H1 (cell line): ENCODE measurements around the gene DHDH. TPM values are rescaled to one million over a fixed set of nuclear protein-coding genes. Genes with fewer than 3 reads are reported as not detected.
"Not testable (repeated sequence)": the region's sequence is repeated elsewhere in the genome, so short reads cannot be mapped to it uniquely, and the experiment has no call there.

ENCODE experiments used
- CTCF ChIA-PET: fragments of 300-600 bp; sonication (Branson Sonifier 250); formaldehyde crosslinking; loops from one replicate; lab custom pipeline; 2021; ENCODE audit not compliant: partially characterized antibody; lab: Charles Lee
- POLR2A ChIA-PET: fragments of 300-600 bp; sonication (Branson Sonifier 250); formaldehyde crosslinking; loops from one replicate; lab custom pipeline; 2021; ENCODE audit warnings: inconsistent platforms; ENCODE audit not compliant: partially characterized antibody; lab: Charles Lee
- DNase-seq, 2 experiments: peaks; one replicate each; pipeline versions ENCODE4 v3.0.0 to v3.0.0-alpha.2; 2010 to 2022; ENCODE audit warnings: low spot score in 2 of 2, low read depth in 1 of 2, mixed read lengths in 1 of 2
- FAIRE-seq: peaks from 2 replicates; lab custom pipeline; 2011; peaks lifted over from hg19 to GRCh38; lab: Jason Lieb, UNC
- H2AFZ ChIP-seq: 2 replicates; pipeline ENCODE4 v1.8.1; 2012; ENCODE audit warnings: low read length, inconsistent platforms
- H2AK5ac ChIP-seq: 2 replicates; pipeline ENCODE4 v1.6.1; 2013; ENCODE audit warnings: low read depth, low read length
- H2BK120ac ChIP-seq: replicated peaks from 2 replicates; pipeline ENCODE3; 2013; ENCODE audit warnings: low read depth, low read length, inconsistent platforms
- H2BK12ac ChIP-seq: 2 replicates; pipeline ENCODE4 v1.6.1; 2013; ENCODE audit warnings: low read depth, low read length
- H2BK15ac ChIP-seq: 2 replicates; pipeline ENCODE4 v1.6.1; 2013; ENCODE audit warnings: low read length
- H2BK20ac ChIP-seq: 2 replicates; pipeline ENCODE4 v1.6.1; 2013; ENCODE audit warnings: low read length
- H2BK5ac ChIP-seq: 2 replicates; pipeline ENCODE4 v1.6.1; 2013; ENCODE audit warnings: low read depth, low read length
- H3K14ac ChIP-seq: 2 replicates; pipeline ENCODE4 v1.6.1; 2013; ENCODE audit warnings: inconsistent platforms; ENCODE audit not compliant: insufficient read length
- H3K18ac ChIP-seq: 2 replicates; pipeline ENCODE4 v1.6.1; 2013; ENCODE audit warnings: low read length; ENCODE audit errors: extremely low read depth
- H3K23ac ChIP-seq: 2 replicates; pipeline ENCODE4 v1.6.1; 2013; ENCODE audit warnings: inconsistent platforms; ENCODE audit not compliant: insufficient read length
- H3K23me2 ChIP-seq: 2 replicates; pipeline ENCODE4 v1.6.1; 2013; ENCODE audit warnings: low read depth, low read length
- H3K27ac ChIP-seq: 2 replicates; pipeline ENCODE4 v1.6.1; 2011; ENCODE audit warnings: low read depth, low read length, inconsistent platforms
- H3K27me3 ChIP-seq, 4 experiments: replicated peaks in 1 of 4; 1 replicate in 1 of 4; 2 replicates in 3 of 4; pipeline versions ENCODE4 v1.6.1 to v1.8.1; 2011 to 2013; ENCODE audit warnings: low read length in 3 of 4, mild to moderate bottlenecking in 3 of 4, inconsistent platforms in 2 of 4, mixed read lengths in 2 of 4, moderate library complexity in 1 of 4; ENCODE audit not compliant: control insufficient read depth in 3 of 4, insufficient read depth in 3 of 4; ENCODE audit errors: extremely low read depth in 1 of 4
- H3K36me3 ChIP-seq, 4 experiments: 2 replicates each; pipeline versions ENCODE4 v1.6.1 to v1.8.1; 2011 to 2013; ENCODE audit warnings: mild to moderate bottlenecking in 4 of 4, low read length in 3 of 4, moderate library complexity in 2 of 4, control low read depth in 1 of 4, inconsistent platforms in 1 of 4; ENCODE audit not compliant: insufficient read depth in 4 of 4, control insufficient read depth in 2 of 4
- H3K4ac ChIP-seq: replicated peaks from 2 replicates; pipeline ENCODE3; 2013; ENCODE audit warnings: low read length, low read depth, mixed read lengths, inconsistent platforms; ENCODE audit not compliant: insufficient read length
- H3K4me1 ChIP-seq, 4 experiments: replicated peaks in 1 of 4; 1 replicate in 1 of 4; 2 replicates in 3 of 4; pipeline versions ENCODE4 v1.6.1 to v1.8.1; 2011 to 2013; ENCODE audit warnings: low read length in 3 of 4, inconsistent platforms in 2 of 4, mixed read lengths in 1 of 4; ENCODE audit not compliant: insufficient read depth in 4 of 4, control insufficient read depth in 3 of 4
- H3K4me2 ChIP-seq, 2 experiments: 2 replicates each; pipeline versions ENCODE4 v1.6.1 to v1.8.1; 2011 to 2013; ENCODE audit warnings: low read depth in 2 of 2, low read length in 2 of 2, control low read depth in 1 of 2, inconsistent platforms in 1 of 2, mild to moderate bottlenecking in 1 of 2; ENCODE audit not compliant: insufficient read depth in 1 of 2
- H3K4me3 ChIP-seq, 4 experiments: fragments of 200-600, 300-600 bp in 1 of 4; sonication (generic), shearing (Covaris generic), sonication (Bioruptor Twin) in 1 of 4; 2 replicates each; pipeline versions ENCODE4 v1.5.1 to v1.8.1; 2011 to 2016; ENCODE audit warnings: low read length in 4 of 4, low read depth in 3 of 4, control low read depth in 2 of 4, inconsistent platforms in 2 of 4, mild to moderate bottlenecking in 2 of 4, mixed read lengths in 1 of 4, moderate library complexity in 1 of 4; ENCODE audit not compliant: insufficient read depth in 2 of 4; ENCODE audit errors: extremely low read depth in 1 of 4
- H3K56ac ChIP-seq: replicated peaks from 2 replicates; pipeline ENCODE3; 2013; ENCODE audit warnings: low read depth, mild to moderate bottlenecking, mixed read lengths, low read length, inconsistent platforms; ENCODE audit not compliant: insufficient read length
- H3K79me1 ChIP-seq: 2 replicates; pipeline ENCODE4 v1.6.1; 2013; ENCODE audit warnings: low read depth, low read length, control low read depth
- H3K79me2 ChIP-seq, 2 experiments: 2 replicates each; pipeline versions ENCODE4 v1.6.1 to v1.8.1; 2012 to 2013; ENCODE audit warnings: low read length in 2 of 2, mild to moderate bottlenecking in 2 of 2, inconsistent platforms in 1 of 2; ENCODE audit not compliant: insufficient read depth in 2 of 2, control insufficient read depth in 1 of 2
- H3K9ac ChIP-seq, 4 experiments: replicated peaks in 1 of 4; 1 replicate in 1 of 4; 2 replicates in 3 of 4; pipeline versions ENCODE4 v1.6.1 to v1.8.1; 2011 to 2013; ENCODE audit warnings: low read depth in 3 of 4, low read length in 3 of 4, control low read depth in 2 of 4, mild to moderate bottlenecking in 2 of 4, moderate library complexity in 2 of 4, inconsistent platforms in 1 of 4; ENCODE audit errors: extremely low read depth in 1 of 4
- H3K9me3 ChIP-seq, 2 experiments: 2 replicates each; pipeline versions ENCODE4 v1.6.1 to v1.8.1; 2012 to 2013; ENCODE audit warnings: mild to moderate bottlenecking in 2 of 2, moderate library complexity in 2 of 2, control low read depth in 1 of 2, inconsistent platforms in 1 of 2, low read depth in 1 of 2, low read length in 1 of 2, mixed read lengths in 1 of 2; ENCODE audit not compliant: insufficient read depth in 2 of 2
- H4K20me1 ChIP-seq, 2 experiments: replicated peaks in 1 of 2; 2 replicates each; pipeline versions ENCODE3 to v1.8.1; 2011 to 2013; ENCODE audit warnings: inconsistent platforms in 2 of 2, low read length in 2 of 2, mild to moderate bottlenecking in 1 of 2; ENCODE audit not compliant: insufficient read depth in 2 of 2, control insufficient read depth in 1 of 2
- H4K5ac ChIP-seq: 2 replicates; pipeline ENCODE4 v1.6.1; 2013; ENCODE audit warnings: low read length, low read depth, mixed read lengths, inconsistent platforms; ENCODE audit not compliant: insufficient read length
- H4K8ac ChIP-seq: 2 replicates; pipeline ENCODE4 v1.8.0; 2013; ENCODE audit warnings: mild to moderate bottlenecking, moderate library complexity, low read length, inconsistent platforms; ENCODE audit not compliant: insufficient read depth; ENCODE audit errors: extremely low read depth
- H4K91ac ChIP-seq: replicated peaks from 2 replicates; pipeline ENCODE3; 2013; ENCODE audit warnings: low read length, mixed read lengths, inconsistent platforms; ENCODE audit not compliant: insufficient read length
- USF2 ChIP-seq: IDR thresholded peaks from 2 replicates; pipeline ENCODE4 v1.6.1; 2011; ENCODE audit warnings: low read length, improper control_type of control experiment
- WGBS, 2 experiments: shearing (Covaris generic) in 1 of 2; methylation state at CpG; one replicate each; pipeline versions ENCODE4 v1.1.6 to v1.1.7; 2013 to 2015; ENCODE audit warnings: low lambda C conversion rate in 2 of 2, mixed read lengths in 2 of 2, inconsistent platforms in 1 of 2, low coverage in 1 of 2, missing lambda C conversion rate in 1 of 2; ENCODE audit not compliant: insufficient replicate concordance in 2 of 2, insufficient coverage in 1 of 2, insufficient read length in 1 of 2; ENCODE audit errors: extremely low coverage in 1 of 2, missing lambda C conversion rate in 1 of 2; 5-methylcytosine and 5-hydroxymethylcytosine counted together
- polyA plus RNA-seq, 7 experiments: library from polyadenylated mRNA; depleted of rRNA in 3 of 7; stranded (reverse) in 5 of 7; unstranded in 2 of 7; fragments of >200 nt in 5 of 7; fragments of 200-250 nt in 2 of 7; gene quantifications; 1 replicate in 5 of 7; 2 replicates in 1 of 7; 4 replicates in 1 of 7; pipeline versions ENCODE4 v1.2.1 to v1.2.3, GENCODE V29; 2011 to 2013; ENCODE audit warnings: missing spikeins in 2 of 7, mixed read lengths in 2 of 7
- total RNA-seq: library from RNA; stranded (reverse); fragmentation: NEBNext Ultra II Directional; extraction: Animal tissue kit (Norgen Biotek cat#: 25700); gene quantifications from 2 replicates; pipeline ENCODE4 v1.2.1, GENCODE V29; 2021

Gene DHDH
- total and polyA plus RNA-seq, 2 of the 8 experiments (the other 6 are each of a cell fraction or from before 2014, with no cell fraction given) = 2.2 to 2.8 TPM

- no peak for TF ChIP-seq USF2
Measured at GRCh38 chr19:48907671-48908070, 25.8 kb upstream of the DHDH start (continued).

- H2AFZ ChIP-seq, H3K56ac ChIP-seq, H3K23me2 ChIP-seq, H4K91ac ChIP-seq, H3K27me3 ChIP-seq, H3K23ac ChIP-seq, H3K79me2 ChIP-seq, H2BK12ac ChIP-seq, H2BK20ac ChIP-seq, H3K9me3 ChIP-seq, DNase-seq, H3K14ac ChIP-seq, H3K4me3 ChIP-seq, H4K8ac ChIP-seq, H2BK120ac ChIP-seq, H2BK5ac ChIP-seq, H3K4ac ChIP-seq, H3K4me1 ChIP-seq, H3K18ac ChIP-seq, H3K4me2 ChIP-seq, H2BK15ac ChIP-seq, H3K27ac ChIP-seq, H2AK5ac ChIP-seq, H4K20me1 ChIP-seq, H4K5ac ChIP-seq, H3K9ac ChIP-seq, FAIRE-seq, H3K79me1 ChIP-seq: not testable (repeated sequence)
- CTCF ChIA-PET = interaction anchor here (1.2 to 1.3 kb wide), 2 partner anchors 10 to 14 kb away, joined by 3 read pairs; no protein-coding TSS in a partner anchor
- peaks cover 18 to 63% (median 39%) of the 10 kb centered on the region in 4 experiments for H3K36me3 ChIP-seq
- POLR2A ChIA-PET = interaction anchor here (0.6 kb wide), 1 partner anchor 36 kb away, joined by 5 read pairs; no protein-coding TSS in a partner anchor
- 96% methylated on average over 9 of the region's 11 CpGs; no CpG with 5 or more reads in 1 of the 2 experiments for WGBS, 2 experiments
Measured at GRCh38 chr19:48909424-48910077, 23.9 kb upstream of the DHDH start.
